Tibial nerve (tissue), 4 donors: Measurements from ENCODE around the gene CARMIL1.

Experiments
- CTCF ChIP-seq, 5 experiments: fragments of 200-600 bp in 3 of 5; fragments of 450-650 bp in 2 of 5; sonication (generic) in 3 of 5; IDR thresholded peaks; one replicate each; pipeline ENCODE4 v1.5.1; 2016 to 2019; ENCODE audit warnings: antibody characterized with exemption in 5 of 5, mild to moderate bottlenecking in 3 of 5, moderate library complexity in 2 of 5
- EP300 ChIP-seq, 2 donors: sonication (generic); formaldehyde crosslinking; IDR thresholded peaks; one replicate each; pipeline ENCODE4 v1.6.1; 2017; ENCODE audit warnings: antibody characterized with exemption in 2 of 2, mild to moderate bottlenecking in 1 of 2
- POLR2A ChIP-seq, 2 donors: fragments of 450-650 bp; IDR thresholded peaks; one replicate each; pipeline ENCODE4 v1.6.1; 2017; ENCODE audit warnings: antibody characterized with exemption in 2 of 2, mild to moderate bottlenecking in 2 of 2, moderate library complexity in 2 of 2

- TF ChIP-seq CTCF (IDR thresholded peaks at IDR 0.05): no peak
- no peak for TF ChIP-seq POLR2A (IDR thresholded peaks at IDR 0.05)
- TF ChIP-seq EP300 (IDR thresholded peaks at IDR 0.05): no peak
Measured at GRCh38 chr6:25586927-25587326, 307.8 kb downstream of the CARMIL1 start.
